Stimulated activated CD4-positive, alpha-beta T cell treated with anti-CD3 and anti-CD28 coated beads, Interleukin-4, amount 100 ng/mL, for 24 hours (primary cell): Measurements from ENCODE around the gene SDK1.
A peak's percentile ranks its signal among the peaks of the same experiment; 100 is the strongest.

Experiments
- DNase-seq: peaks from one replicate; pipeline ENCODE4 v3.0.0-alpha.2; 2020

SDK1 gene

GRCh38 chr7:3594901-3595300 lies 293.8 kb downstream of the SDK1 start:
- no peak for DNase-seq

- DNase-seq = no peak
Measured at GRCh38 chr7:3598854-3599253, 297.8 kb downstream of the SDK1 start.

GRCh38 chr7:3605222-3605621 lies 304.2 kb downstream of the SDK1 start:
- no peak for DNase-seq

- DNase-seq = no peak
Measured at GRCh38 chr7:3606436-3606835, 305.4 kb downstream of the SDK1 start.

GRCh38 chr7:3607847-3608246 lies 306.8 kb downstream of the SDK1 start:
- no peak for DNase-seq

- DNase-seq = no peak
Measured at GRCh38 chr7:3616306-3616705, 315.3 kb downstream of the SDK1 start.

- DNase-seq = no peak
Measured at GRCh38 chr7:3630081-3630480, 329.0 kb downstream of the SDK1 start.

- DNase-seq = no peak
Measured at GRCh38 chr7:3634396-3634795, 333.3 kb downstream of the SDK1 start.

GRCh38 chr7:3636131-3636860 lies 335.2 kb downstream of the SDK1 start:
- no peak for DNase-seq

GRCh38 chr7:3639253-3639652 lies 338.2 kb downstream of the SDK1 start:
- DNase-seq = no peak

- DNase-seq = no peak
Measured at GRCh38 chr7:3641582-3641981, 340.5 kb downstream of the SDK1 start.

GRCh38 chr7:3643091-3643490 lies 342.0 kb downstream of the SDK1 start:
- no peak for DNase-seq

GRCh38 chr7:3648276-3648675 lies 347.2 kb downstream of the SDK1 start:
- no peak for DNase-seq

GRCh38 chr7:3649250-3649649 lies 348.2 kb downstream of the SDK1 start:
- DNase-seq = no peak

- no peak for DNase-seq
Measured at GRCh38 chr7:3649678-3650440, 348.8 kb downstream of the SDK1 start.

- no peak for DNase-seq
Measured at GRCh38 chr7:3650844-3651243, 349.8 kb downstream of the SDK1 start.

GRCh38 chr7:3655635-3656034 lies 354.6 kb downstream of the SDK1 start:
- no peak for DNase-seq

GRCh38 chr7:3657206-3657605 lies 356.2 kb downstream of the SDK1 start:
- no peak for DNase-seq

GRCh38 chr7:3668743-3669142 lies 367.7 kb downstream of the SDK1 start:
- DNase-seq = no peak

GRCh38 chr7:3670898-3671297 lies 369.8 kb downstream of the SDK1 start:
- no peak for DNase-seq

GRCh38 chr7:3673524-3673923 lies 372.5 kb downstream of the SDK1 start:
- DNase-seq = peak; percentile 56

GRCh38 chr7:3678314-3678810 lies 377.3 kb downstream of the SDK1 start:
- no peak for DNase-seq

- no peak for DNase-seq
Measured at GRCh38 chr7:3682028-3682710, 381.1 kb downstream of the SDK1 start.
